Measurements from ENCODE around the gene MIPOL1.
"Not testable (repeated sequence)": the region's sequence is repeated elsewhere in the genome, so short reads cannot be mapped to it uniquely, and the experiment has no call there.

GRCh38 chr14:37184520-37184919 is 13.2 kb upstream of the MIPOL1 start:
- TF ChIP-seq CREB1 (CRISPR knock-in tag; IDR thresholded peaks at IDR 0.05; ENCODE audit: low read depth); CTCF (conservative IDR thresholded peaks at IDR 0.05; ENCODE audit: low read depth in 2 of 2); REST (IDR thresholded peaks at IDR 0.05; ENCODE audit: unreplicated experiment); EZH2 (IDR thresholded peaks at IDR 0.05; ENCODE audit: low read depth, unreplicated experiment); POLR2AphosphoS5 (IDR thresholded peaks at IDR 0.05; ENCODE audit: low read depth): not testable (repeated sequence)

Data from GM23338 (cell line).